Measurements from ENCODE around the gene SLC10A7.

GRCh38 chr4:146342600-146343192 is 179.0 kb downstream of the SLC10A7 start:
- peak; percentile 18 for TF ChIP-seq CTCF (IDR thresholded peaks at IDR 0.05; ENCODE audit: low read depth, low read length, poor library complexity, severe bottlenecking)
- TF ChIP-seq EZH2phosphoT487 (IDR thresholded peaks at IDR 0.05; ENCODE audit: borderline replicate concordance, low read length), result no peak

Data from DOHH2 (cell line).